Liver (tissue), 9 donors: ENCODE measurements around the gene COMMD10. TPM values are rescaled to one million over a fixed set of nuclear protein-coding genes. Genes with fewer than 3 reads are reported as not detected.

ENCODE experiments used
- DNase-seq: peaks from one replicate; pipeline ENCODE4 v3.0.0-alpha.2; 2017; ENCODE audit warnings: low spot score
- H3K27ac ChIP-seq, 2 donors: one replicate each; pipeline ENCODE4 v1.7.0; 2013; ENCODE audit warnings: inconsistent platforms in 2 of 2, low read length in 2 of 2, control low read depth in 1 of 2, low read depth in 1 of 2, mild to moderate bottlenecking in 1 of 2
- H3K27me3 ChIP-seq, 4 donors: one replicate each; pipeline versions ENCODE4 v1.6.1 to v1.7.0; 2013; ENCODE audit warnings: low read length in 3 of 4, inconsistent platforms in 1 of 4, mild to moderate bottlenecking in 1 of 4, moderate library complexity in 1 of 4; ENCODE audit not compliant: control insufficient read depth in 4 of 4, insufficient read depth in 4 of 4
- H3K36me3 ChIP-seq, 4 donors: one replicate each; pipeline versions ENCODE4 v1.6.1 to v1.7.0; 2013; ENCODE audit warnings: low read length in 3 of 4, mild to moderate bottlenecking in 3 of 4, low read depth in 1 of 4, moderate library complexity in 1 of 4; ENCODE audit not compliant: control insufficient read depth in 4 of 4, insufficient read depth in 3 of 4
- H3K4me1 ChIP-seq, 4 donors: one replicate each; pipeline versions ENCODE4 v1.6.1 to v1.7.0; 2013; ENCODE audit warnings: low read length in 3 of 4, mild to moderate bottlenecking in 3 of 4, moderate library complexity in 1 of 4; ENCODE audit not compliant: control insufficient read depth in 4 of 4, insufficient read depth in 4 of 4
- H3K4me3 ChIP-seq, 3 donors: one replicate each; pipeline versions ENCODE4 v1.6.1 to v1.7.0; 2013; ENCODE audit warnings: low read length in 3 of 3, control low read depth in 1 of 3, low read depth in 1 of 3, mild to moderate bottlenecking in 1 of 3
- H3K9ac ChIP-seq, 2 donors: one replicate each; pipeline ENCODE4 v1.7.0; 2013; ENCODE audit warnings: low read length in 2 of 2, mild to moderate bottlenecking in 2 of 2, moderate library complexity in 2 of 2, control low read depth in 1 of 2, low read depth in 1 of 2
- H3K9me3 ChIP-seq, 4 donors: one replicate each; pipeline versions ENCODE4 v1.6.1 to v1.7.0; 2013; ENCODE audit warnings: low read length in 3 of 4; ENCODE audit not compliant: control insufficient read depth in 4 of 4
- EGR1 ChIP-seq, 2 donors: IDR thresholded peaks; 2 replicates each; pipeline ENCODE4 v1.6.1; 2016 to 2018; ENCODE audit warnings: antibody characterized with exemption in 2 of 2, low read depth in 2 of 2
- FOXA2 ChIP-seq: IDR thresholded peaks from 2 replicates; pipeline ENCODE4 v1.6.1; 2016; ENCODE audit warnings: antibody characterized with exemption
- GABPA ChIP-seq, 2 donors: IDR thresholded peaks in 1 of 2; conservative IDR thresholded peaks in 1 of 2; 2 replicates each; pipeline ENCODE4 v1.6.1; 2016; ENCODE audit warnings: antibody characterized with exemption in 2 of 2, mild to moderate bottlenecking in 1 of 2, moderate library complexity in 1 of 2
- HNF4A ChIP-seq, 2 donors: conservative IDR thresholded peaks; 2 replicates each; pipeline ENCODE4 v1.6.1; 2016; ENCODE audit warnings: antibody characterized with exemption in 2 of 2, mild to moderate bottlenecking in 2 of 2
- HNF4G ChIP-seq: IDR thresholded peaks from 2 replicates; pipeline ENCODE4 v1.6.1; 2016; ENCODE audit warnings: antibody characterized with exemption
- JUND ChIP-seq, 2 donors: IDR thresholded peaks; 2 replicates each; pipeline ENCODE4 v1.6.1; 2016; ENCODE audit warnings: antibody characterized with exemption in 2 of 2
- MAX ChIP-seq: IDR thresholded peaks from 2 replicates; pipeline ENCODE4 v1.6.1; 2016; ENCODE audit warnings: antibody characterized with exemption
- NR2F2 ChIP-seq: IDR thresholded peaks from 2 replicates; pipeline ENCODE4 v1.6.1; 2016; ENCODE audit warnings: antibody characterized with exemption
- RAD21 ChIP-seq, 2 donors: IDR thresholded peaks; 2 replicates each; pipeline ENCODE4 v1.6.1; 2016; ENCODE audit warnings: antibody characterized with exemption in 2 of 2, mild to moderate bottlenecking in 2 of 2
- RXRA ChIP-seq, 2 donors: IDR thresholded peaks; 2 replicates each; pipeline ENCODE4 v1.6.1; 2017 to 2018; ENCODE audit warnings: antibody characterized with exemption in 2 of 2, mild to moderate bottlenecking in 1 of 2
- SP1 ChIP-seq: IDR thresholded peaks from 2 replicates; pipeline ENCODE4 v1.6.1; 2018; ENCODE audit warnings: antibody characterized with exemption, mild to moderate bottlenecking
- TAF1 ChIP-seq: conservative IDR thresholded peaks from 2 replicates; pipeline ENCODE4 v1.6.1; 2016; ENCODE audit warnings: antibody characterized with exemption, mild to moderate bottlenecking
- YY1 ChIP-seq: IDR thresholded peaks from 2 replicates; pipeline ENCODE4 v1.6.1; 2016; ENCODE audit warnings: antibody characterized with exemption, mild to moderate bottlenecking
- polyA plus RNA-seq, 2 donors: library from polyadenylated mRNA; stranded (reverse) in 1 of 2; unstranded in 1 of 2; fragments of 200-250 nt in 1 of 2; fragments of >200 nt in 1 of 2; fragmentation: Nextera tagmentation in 1 of 2; extraction: Ambion mirVana in 1 of 2; gene quantifications; one replicate each; pipeline versions ENCODE4 v1.2.1 to v1.2.3, GENCODE V29; 2013 to 2015
- total RNA-seq, 2 donors: library from RNA; depleted of rRNA; stranded (reverse); fragments of >200 nt; gene quantifications; one replicate each; pipeline ENCODE4 v1.2.3, GENCODE V29; 2014
- TF ChIP-seq, protein P1 (sequence below): fragments of 150-350 bp; IDR thresholded peaks from 2 replicates; pipeline ENCODE4 v1.5.1; 2017; ENCODE audit warnings: improper control_type of control experiment, low read depth, low read length; ENCODE audit not compliant: missing input control
- TF ChIP-seq, protein P2 (sequence below): IDR thresholded peaks from 2 replicates; pipeline ENCODE4 v1.6.1; 2016; ENCODE audit warnings: antibody characterized with exemption, mild to moderate bottlenecking
- TF ChIP-seq, protein P3 (sequence below): IDR thresholded peaks from 2 replicates; pipeline ENCODE4 v1.6.1; 2016; ENCODE audit warnings: antibody characterized with exemption
- TF ChIP-seq, protein P4 (sequence below): IDR thresholded peaks from 2 replicates; pipeline ENCODE4 v1.6.1; 2016; ENCODE audit warnings: antibody characterized with exemption
- donor health status: healthy.
- donor health status: healthy.
- donor health status: healthy.
- donor health status: healthy.
- donor health status: healthy.

Gene COMMD10
- total and polyA plus RNA-seq, 4 donors, result 8.9 to 30.5 (median 19.3) TPM

DNA sequence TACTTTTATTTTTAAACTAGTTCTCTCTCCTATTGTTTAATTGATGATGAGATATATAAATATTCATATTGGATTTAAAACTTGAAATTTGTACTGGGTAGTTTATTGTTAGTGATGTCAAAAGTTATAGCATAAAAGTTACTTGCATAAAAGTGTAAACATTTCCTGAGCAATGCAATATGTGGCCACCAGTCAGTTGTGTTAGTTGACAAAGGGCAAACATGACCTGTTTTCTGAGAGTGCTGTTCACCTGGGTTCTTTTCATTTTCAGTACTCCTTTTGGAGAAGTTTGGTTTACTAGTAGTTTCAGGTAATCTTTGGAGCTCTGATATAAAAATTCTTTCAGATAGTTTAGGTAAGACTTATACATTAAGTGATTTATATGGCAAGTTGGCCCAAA is 69.4 kb downstream of the COMMD10 start:
- no peaks in the 10 kb centered on the region for H3K9me3 ChIP-seq
- no peaks in the 10 kb centered on the region for H3K27me3 ChIP-seq
- no peak overlapping the region for H3K9ac ChIP-seq
- no peak overlapping the region for H3K4me3 ChIP-seq
- DNase-seq, result no peak
- TF ChIP-seq HNF4G, result no peak
- peak in 1 of 2 donors; percentile 34 for TF ChIP-seq HNF4A (conservative IDR thresholded peaks at IDR 0.05)
- TF ChIP-seq, protein P1, sequence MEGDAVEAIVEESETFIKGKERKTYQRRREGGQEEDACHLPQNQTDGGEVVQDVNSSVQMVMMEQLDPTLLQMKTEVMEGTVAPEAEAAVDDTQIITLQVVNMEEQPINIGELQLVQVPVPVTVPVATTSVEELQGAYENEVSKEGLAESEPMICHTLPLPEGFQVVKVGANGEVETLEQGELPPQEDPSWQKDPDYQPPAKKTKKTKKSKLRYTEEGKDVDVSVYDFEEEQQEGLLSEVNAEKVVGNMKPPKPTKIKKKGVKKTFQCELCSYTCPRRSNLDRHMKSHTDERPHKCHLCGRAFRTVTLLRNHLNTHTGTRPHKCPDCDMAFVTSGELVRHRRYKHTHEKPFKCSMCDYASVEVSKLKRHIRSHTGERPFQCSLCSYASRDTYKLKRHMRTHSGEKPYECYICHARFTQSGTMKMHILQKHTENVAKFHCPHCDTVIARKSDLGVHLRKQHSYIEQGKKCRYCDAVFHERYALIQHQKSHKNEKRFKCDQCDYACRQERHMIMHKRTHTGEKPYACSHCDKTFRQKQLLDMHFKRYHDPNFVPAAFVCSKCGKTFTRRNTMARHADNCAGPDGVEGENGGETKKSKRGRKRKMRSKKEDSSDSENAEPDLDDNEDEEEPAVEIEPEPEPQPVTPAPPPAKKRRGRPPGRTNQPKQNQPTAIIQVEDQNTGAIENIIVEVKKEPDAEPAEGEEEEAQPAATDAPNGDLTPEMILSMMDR, result peak; percentile 33
- TF ChIP-seq RAD21 (IDR thresholded peaks at IDR 0.05), result peak; percentile 16 to 43
- peak in 1 of 2 donors; percentile 31 for TF ChIP-seq RXRA (IDR thresholded peaks at IDR 0.05)
- peaks cover 3 to 13% (median 11%) of the 10 kb centered on the region in 4 donors for H3K4me1 ChIP-seq
- H3K27ac ChIP-seq, result peak overlapping the region; percentile 10 to 36
- no peaks in the 10 kb centered on the region for H3K36me3 ChIP-seq

- Histone ChIP-seq H3K27me3 (no peaks in the 10 kb centered on the region), H3K9me3 (no peaks in the 10 kb centered on the region), H3K4me1 (peaks cover 3 to 13% (median 11%) of the 10 kb centered on the region in 4 donors), H3K36me3 (no peaks in the 10 kb centered on the region), H3K4me3 (no peak overlapping the region), H3K9ac (no peak overlapping the region), H3K27ac (peak overlapping the region in 1 of 2 donors; percentile 12)
- no peak for TF ChIP-seq SP1
- TF ChIP-seq EGR1 (IDR thresholded peaks at IDR 0.05; ENCODE audit: low read depth in 2 of 2), result no peak
- TF ChIP-seq, protein P1, result no peak
- TF ChIP-seq, protein P2, sequence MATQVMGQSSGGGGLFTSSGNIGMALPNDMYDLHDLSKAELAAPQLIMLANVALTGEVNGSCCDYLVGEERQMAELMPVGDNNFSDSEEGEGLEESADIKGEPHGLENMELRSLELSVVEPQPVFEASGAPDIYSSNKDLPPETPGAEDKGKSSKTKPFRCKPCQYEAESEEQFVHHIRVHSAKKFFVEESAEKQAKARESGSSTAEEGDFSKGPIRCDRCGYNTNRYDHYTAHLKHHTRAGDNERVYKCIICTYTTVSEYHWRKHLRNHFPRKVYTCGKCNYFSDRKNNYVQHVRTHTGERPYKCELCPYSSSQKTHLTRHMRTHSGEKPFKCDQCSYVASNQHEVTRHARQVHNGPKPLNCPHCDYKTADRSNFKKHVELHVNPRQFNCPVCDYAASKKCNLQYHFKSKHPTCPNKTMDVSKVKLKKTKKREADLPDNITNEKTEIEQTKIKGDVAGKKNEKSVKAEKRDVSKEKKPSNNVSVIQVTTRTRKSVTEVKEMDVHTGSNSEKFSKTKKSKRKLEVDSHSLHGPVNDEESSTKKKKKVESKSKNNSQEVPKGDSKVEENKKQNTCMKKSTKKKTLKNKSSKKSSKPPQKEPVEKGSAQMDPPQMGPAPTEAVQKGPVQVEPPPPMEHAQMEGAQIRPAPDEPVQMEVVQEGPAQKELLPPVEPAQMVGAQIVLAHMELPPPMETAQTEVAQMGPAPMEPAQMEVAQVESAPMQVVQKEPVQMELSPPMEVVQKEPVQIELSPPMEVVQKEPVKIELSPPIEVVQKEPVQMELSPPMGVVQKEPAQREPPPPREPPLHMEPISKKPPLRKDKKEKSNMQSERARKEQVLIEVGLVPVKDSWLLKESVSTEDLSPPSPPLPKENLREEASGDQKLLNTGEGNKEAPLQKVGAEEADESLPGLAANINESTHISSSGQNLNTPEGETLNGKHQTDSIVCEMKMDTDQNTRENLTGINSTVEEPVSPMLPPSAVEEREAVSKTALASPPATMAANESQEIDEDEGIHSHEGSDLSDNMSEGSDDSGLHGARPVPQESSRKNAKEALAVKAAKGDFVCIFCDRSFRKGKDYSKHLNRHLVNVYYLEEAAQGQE, result no peak
- no peak for TF ChIP-seq HNF4A (conservative IDR thresholded peaks at IDR 0.05)
- TF ChIP-seq TAF1, result no peak
- no peak for TF ChIP-seq YY1
- no peak for TF ChIP-seq MAX
- peak in 1 of 2 donors; percentile 61 for TF ChIP-seq JUND (IDR thresholded peaks at IDR 0.05)
- no peak for TF ChIP-seq RAD21 (IDR thresholded peaks at IDR 0.05)
- TF ChIP-seq, protein P3, sequence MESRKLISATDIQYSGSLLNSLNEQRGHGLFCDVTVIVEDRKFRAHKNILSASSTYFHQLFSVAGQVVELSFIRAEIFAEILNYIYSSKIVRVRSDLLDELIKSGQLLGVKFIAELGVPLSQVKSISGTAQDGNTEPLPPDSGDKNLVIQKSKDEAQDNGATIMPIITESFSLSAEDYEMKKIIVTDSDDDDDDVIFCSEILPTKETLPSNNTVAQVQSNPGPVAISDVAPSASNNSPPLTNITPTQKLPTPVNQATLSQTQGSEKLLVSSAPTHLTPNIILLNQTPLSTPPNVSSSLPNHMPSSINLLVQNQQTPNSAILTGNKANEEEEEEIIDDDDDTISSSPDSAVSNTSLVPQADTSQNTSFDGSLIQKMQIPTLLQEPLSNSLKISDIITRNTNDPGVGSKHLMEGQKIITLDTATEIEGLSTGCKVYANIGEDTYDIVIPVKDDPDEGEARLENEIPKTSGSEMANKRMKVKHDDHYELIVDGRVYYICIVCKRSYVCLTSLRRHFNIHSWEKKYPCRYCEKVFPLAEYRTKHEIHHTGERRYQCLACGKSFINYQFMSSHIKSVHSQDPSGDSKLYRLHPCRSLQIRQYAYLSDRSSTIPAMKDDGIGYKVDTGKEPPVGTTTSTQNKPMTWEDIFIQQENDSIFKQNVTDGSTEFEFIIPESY, result no peak
- TF ChIP-seq HNF4G, result no peak
- no peak for TF ChIP-seq RXRA (IDR thresholded peaks at IDR 0.05)
- TF ChIP-seq FOXA2, result peak; percentile 57
- no peak for TF ChIP-seq NR2F2
- TF ChIP-seq GABPA (IDR thresholded peaks at IDR 0.05 in 1 of 2, conservative IDR thresholded peaks at IDR 0.05 in 1 of 2), result no peak
- TF ChIP-seq, protein P4, sequence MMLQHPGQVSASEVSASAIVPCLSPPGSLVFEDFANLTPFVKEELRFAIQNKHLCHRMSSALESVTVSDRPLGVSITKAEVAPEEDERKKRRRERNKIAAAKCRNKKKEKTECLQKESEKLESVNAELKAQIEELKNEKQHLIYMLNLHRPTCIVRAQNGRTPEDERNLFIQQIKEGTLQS, result no peak
- DNase-seq, result no peak
Measured at GRCh38 chr5:116154931-116155330, 70.1 kb downstream of the COMMD10 start.
